GM19463 (cell line): ENCODE results near the gene CXCL13.
A peak's percentile ranks its signal among the peaks of the same experiment; 100 is the strongest.
"Not testable (repeated sequence)": the region's sequence is repeated elsewhere in the genome, so short reads cannot be mapped to it uniquely, and the experiment has no call there.

ENCODE experiments used
- ATAC-seq: cut with Tn5 transposase; IDR thresholded peaks from one replicate; pipeline ENCODE4 v1.9.1; 2021; ENCODE audit warnings: mild to moderate bottlenecking, moderate library complexity; ENCODE audit not compliant: unreplicated experiment

The CXCL13 gene

GRCh38 chr4:77605210-77605902 is at the start of gene CXCL13:
Gene CXCL13 (plus strand): TSS chr4:77605820. CDS start chr4:77605866, 46 bp downstream.
- no peak for ATAC-seq

- no peak for ATAC-seq
Observed at GRCh38 chr4:77560170-77560569, 45.5 kb upstream of the CXCL13 start.

GRCh38 chr4:77561720-77562119 is 43.9 kb upstream of the CXCL13 start:
- ATAC-seq = not testable (repeated sequence)

GRCh38 chr4:77564231-77564630 is 41.4 kb upstream of the CXCL13 start:
- no peak for ATAC-seq

- ATAC-seq = no peak
Observed at GRCh38 chr4:77566148-77566547, 39.5 kb upstream of the CXCL13 start.

- no peak for ATAC-seq
Observed at GRCh38 chr4:77567549-77567948, 38.1 kb upstream of the CXCL13 start.

- not testable (repeated sequence) for ATAC-seq
Observed at GRCh38 chr4:77570508-77571214, 35.0 kb upstream of the CXCL13 start.

- ATAC-seq = no peak
Observed at GRCh38 chr4:77576351-77576750, 29.3 kb upstream of the CXCL13 start.

GRCh38 chr4:77578145-77578544 is 27.5 kb upstream of the CXCL13 start:
- ATAC-seq = no peak

- ATAC-seq = no peak
Observed at GRCh38 chr4:77579406-77580076, 26.1 kb upstream of the CXCL13 start.

- ATAC-seq = peak; percentile 70
Observed at GRCh38 chr4:77581724-77582123, 23.9 kb upstream of the CXCL13 start.

- no peak for ATAC-seq
Observed at GRCh38 chr4:77582156-77582555, 23.5 kb upstream of the CXCL13 start.

GRCh38 chr4:77582711-77583110 is 22.9 kb upstream of the CXCL13 start:
- no peak for ATAC-seq

GRCh38 chr4:77586951-77587383 is 18.7 kb upstream of the CXCL13 start:
- peak; percentile 94 for ATAC-seq

GRCh38 chr4:77590482-77590881 is 15.1 kb upstream of the CXCL13 start:
- ATAC-seq = no peak

GRCh38 chr4:77591532-77591931 is 14.1 kb upstream of the CXCL13 start:
- no peak for ATAC-seq

- ATAC-seq = no peak
Observed at GRCh38 chr4:77593101-77593500, 12.5 kb upstream of the CXCL13 start.

- ATAC-seq = no peak
Observed at GRCh38 chr4:77593993-77594392, 11.6 kb upstream of the CXCL13 start.

GRCh38 chr4:77595364-77595973 is 10.2 kb upstream of the CXCL13 start:
- no peak for ATAC-seq

GRCh38 chr4:77599378-77599777 is 6.2 kb upstream of the CXCL13 start:
- no peak for ATAC-seq
